HepG2 (cell line): ENCODE data around the gene SKP1. TPM values are rescaled to one million over a fixed set of nuclear protein-coding genes. Genes with fewer than 3 reads are reported as not detected.

Experiments
- ATAC-seq: fragments of 200-7000 bp; cut with Tn5 transposase; 3 replicates; pipeline ENCODE4 v1.9.1; 2020; ENCODE audit warnings: mild to moderate bottlenecking, moderate library complexity
- BruUV-seq: library from RNA; stranded (reverse); fragments of 400-500 nt; replicated peaks from 2 replicates; lab custom pipeline; 2021; lab: Mats Ljungman, UMichigan
- CTCF ChIA-PET: fragments of 300-600 bp; formaldehyde crosslinking; extraction: SDS; loops from one replicate; lab custom pipeline; 2021; ENCODE audit warnings: low total read pairs, inconsistent platforms, low intra/inter-chr PET ratio; lab: Yijun Ruan, JAX
- POLR2A ChIA-PET: fragments of 350-600 bp; sonication (Branson Sonifier 250); formaldehyde crosslinking; loops from one replicate; lab custom pipeline; 2020; ENCODE audit warnings: antibody characterized with exemption, inconsistent platforms; lab: Yijun Ruan, JAX
- DNase-seq: peaks from one replicate; pipeline ENCODE4 v3.0.0-alpha.2; 2015; ENCODE audit warnings: low spot score
- FAIRE-seq: peaks from 3 replicates; lab custom pipeline; 2011; peaks lifted over from hg19 to GRCh38; lab: Jason Lieb, UNC
- H2AFZ ChIP-seq: one replicate; pipeline ENCODE4 v1.6.1; 2011; ENCODE audit warnings: low read length, inconsistent platforms
- H3K27ac ChIP-seq: fragments of 300-600 bp; 3 replicates; pipeline ENCODE4 v1.8.0; 2011; ENCODE audit warnings: mixed run types, mild to moderate bottlenecking, mixed read lengths, low read length, inconsistent platforms; ENCODE audit not compliant: insufficient read depth; ENCODE audit errors: extremely low read length
- H3K27me3 ChIP-seq, 2 experiments: fragments of 200-600 bp in 1 of 2; 2 replicates in 1 of 2; 3 replicates in 1 of 2; pipeline versions ENCODE4 v1.6.0 to v1.8.0; 2011; ENCODE audit warnings: low read length in 2 of 2, mild to moderate bottlenecking in 2 of 2, moderate library complexity in 2 of 2, inconsistent platforms in 1 of 2; ENCODE audit not compliant: insufficient read depth in 2 of 2, control insufficient read depth in 1 of 2
- H3K36me3 ChIP-seq, 2 experiments: fragments of 200-600 bp in 1 of 2; replicated peaks in 1 of 2; 2 replicates in 1 of 2; 3 replicates in 1 of 2; pipeline versions ENCODE4 v1.5.1 to v1.8.0; 2011; ENCODE audit warnings: low read length in 2 of 2, inconsistent platforms in 1 of 2; ENCODE audit not compliant: insufficient read depth in 2 of 2, control insufficient read depth in 1 of 2
- H3K4me1 ChIP-seq: 2 replicates; pipeline ENCODE4 v1.5.1; 2012; ENCODE audit warnings: low read length, inconsistent platforms; ENCODE audit not compliant: insufficient read depth
- H3K4me2 ChIP-seq: 2 replicates; pipeline ENCODE4 v1.6.0; 2011; ENCODE audit warnings: low read depth, low read length, inconsistent platforms
- H3K4me3 ChIP-seq, 3 experiments: fragments of 200-600 bp in 1 of 3; sonication (generic), shearing (Covaris generic) in 1 of 3; replicated peaks in 1 of 3; 2 replicates each; pipeline ENCODE4 v1.5.1; 2011 to 2016; ENCODE audit warnings: low read length in 3 of 3, inconsistent platforms in 2 of 3, low read depth in 2 of 3, mild to moderate bottlenecking in 2 of 3, control low read depth in 1 of 3, mixed read lengths in 1 of 3; ENCODE audit not compliant: insufficient read depth in 1 of 3
- H3K79me2 ChIP-seq: one replicate; pipeline ENCODE4 v1.6.1; 2011; ENCODE audit warnings: low read length, inconsistent platforms; ENCODE audit not compliant: insufficient read depth
- H3K9ac ChIP-seq: 2 replicates; pipeline ENCODE4 v1.6.0; 2011; ENCODE audit warnings: mild to moderate bottlenecking, low read depth, low read length, inconsistent platforms; ENCODE audit not compliant: insufficient read depth
- H3K9me3 ChIP-seq: 2 replicates; pipeline ENCODE4 v1.5.1; 2012; ENCODE audit warnings: mild to moderate bottlenecking, low read length
- H4K20me1 ChIP-seq: 2 replicates; pipeline ENCODE4 v1.6.0; 2011; ENCODE audit warnings: inconsistent platforms, mild to moderate bottlenecking, low read length, moderate library complexity; ENCODE audit not compliant: insufficient read depth
- AFF4 ChIP-seq: sonication (generic); formaldehyde crosslinking; IDR thresholded peaks from 2 replicates; pipeline ENCODE4 v1.4.0; 2020; ENCODE audit warnings: missing genetic modification reagents
- CEBPG ChIP-seq: IDR thresholded peaks from 2 replicates; pipeline ENCODE4 v1.6.1; 2016
- JARID2 ChIP-seq: sonication (generic); formaldehyde crosslinking; IDR thresholded peaks from 2 replicates; pipeline ENCODE4 v1.8.1; 2023; ENCODE audit warnings: missing genetic modification reagents, inconsistent platforms; ENCODE audit not compliant: insufficient replicate concordance
- NCOR1 ChIP-seq: fragments of 200-600 bp; sonication (generic); IDR thresholded peaks from 2 replicates; pipeline ENCODE4 v1.7.0; 2017; ENCODE audit warnings: antibody characterized with exemption, low read length, borderline replicate concordance
- PATZ1 ChIP-seq: sonication (generic); formaldehyde crosslinking; IDR thresholded peaks from 2 replicates; pipeline ENCODE4 v1.4.0; 2020; ENCODE audit warnings: missing genetic modification reagents
- TEAD3 ChIP-seq: optimal IDR thresholded peaks from 2 replicates; pipeline ENCODE3; 2016; ENCODE audit warnings: borderline replicate concordance
- ZNF572 ChIP-seq: sonication (generic); formaldehyde crosslinking; IDR thresholded peaks from 2 replicates; pipeline ENCODE4 v1.5.1; 2020; ENCODE audit warnings: mild to moderate bottlenecking, missing genetic modification reagents
- ZNF614 ChIP-seq: IDR thresholded peaks from 2 replicates; pipeline ENCODE4 v1.6.1; 2018; ENCODE audit warnings: missing biosample characterization, missing genetic modification reagents, inconsistent platforms, borderline replicate concordance
- WGBS: methylation state at CpG from one replicate; pipeline ENCODE4 v1.1.6; 2017; ENCODE audit warnings: low lambda C conversion rate; 5-methylcytosine and 5-hydroxymethylcytosine counted together
- in situ Hi-C: cut with HindIII; loops from 2 replicates; pipeline ENCODE4 v1.10.0; 2017; ENCODE audit warnings: low pct_unique_long_range_greater_than_20kb; ENCODE audit not compliant: extremely low pct_ligation_motif_present
- intact Hi-C: fragments of 100-400 bp; cut with micrococcal nuclease; formaldehyde crosslinking; loops from one replicate; pipeline ENCODE4 v1.10.0; 2022; ENCODE audit not compliant: unreplicated experiment
- polyA plus RNA-seq, 8 experiments: library from polyadenylated mRNA; depleted of rRNA in 3 of 8; stranded (reverse) in 7 of 8; unstranded in 1 of 8; fragments of >200 nt; fragmentation: Illumina TruSeq in 4 of 8; extraction: Trizol in 4 of 8; gene quantifications; 2 replicates each; pipeline versions ENCODE4 v1.2.1 to v1.2.3, GENCODE V29; 2011 to 2016; ENCODE audit warnings: low read depth in 4 of 8, missing spikeins in 1 of 8, mixed read lengths in 1 of 8; ENCODE audit not compliant: insufficient read depth in 1 of 8
- total RNA-seq, 5 experiments: library from RNA; depleted of rRNA; stranded (reverse); fragments of >200 nt; fragmentation: Illumina TruSeq; extraction: Trizol; gene quantifications; 2 replicates each; pipeline ENCODE4 v1.2.3, GENCODE V29; 2016; ENCODE audit warnings: low read depth in 1 of 5
- TF ChIP-seq, protein P1 (sequence below), 2 experiments: fragments of 450-650 bp in 1 of 2; sonication (generic) in 1 of 2; formaldehyde crosslinking; IDR thresholded peaks; 2 replicates each; pipeline versions ENCODE4 v1.5.0 to v1.8.0; 2020 to 2022; ENCODE audit warnings: mild to moderate bottlenecking in 1 of 2, missing genetic modification reagents in 1 of 2
- TF ChIP-seq, protein P2 (sequence below): sonication (generic); IDR thresholded peaks from 2 replicates; pipeline ENCODE4 v1.6.1; 2016; ENCODE audit warnings: low read depth, borderline replicate concordance

The SKP1 gene
- total and polyA plus RNA-seq, 2 of the 13 experiments (the other 11 are each of a cell fraction or from before 2014, with no cell fraction given), result 134 to 340 TPM

- peak overlapping the region; percentile 19; the same call in 1 of the 2 replicates for H3K4me2 ChIP-seq
- TF ChIP-seq AFF4 (CRISPR knock-in tag) (0 out of 2 replicates have a peak, but pooled peaks have one; percentile 46), ZNF614 (0 out of 2 replicates have a peak, but pooled peaks have one; percentile 49), NCOR1 (peak; percentile 65; the same call in 1 of the 2 replicates), TEAD3 (CRISPR knock-in tag) (peak; percentile 49), JARID2 (CRISPR knock-in tag) (no peak), ZNF572 (CRISPR knock-in tag) (no peak), CEBPG (CRISPR knock-in tag) (peak; percentile 91), PATZ1 (CRISPR knock-in tag) (peak; percentile 24; the same call in 1 of the 2 replicates)
- TF ChIP-seq, protein P1, sequence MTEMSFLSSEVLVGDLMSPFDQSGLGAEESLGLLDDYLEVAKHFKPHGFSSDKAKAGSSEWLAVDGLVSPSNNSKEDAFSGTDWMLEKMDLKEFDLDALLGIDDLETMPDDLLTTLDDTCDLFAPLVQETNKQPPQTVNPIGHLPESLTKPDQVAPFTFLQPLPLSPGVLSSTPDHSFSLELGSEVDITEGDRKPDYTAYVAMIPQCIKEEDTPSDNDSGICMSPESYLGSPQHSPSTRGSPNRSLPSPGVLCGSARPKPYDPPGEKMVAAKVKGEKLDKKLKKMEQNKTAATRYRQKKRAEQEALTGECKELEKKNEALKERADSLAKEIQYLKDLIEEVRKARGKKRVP (CRISPR knock-in tag; IDR thresholded peaks at IDR 0.05), result peak in 1 of 2 experiments; percentile 55; a peak in 1 of 4 replicates
- TF ChIP-seq, protein P2, sequence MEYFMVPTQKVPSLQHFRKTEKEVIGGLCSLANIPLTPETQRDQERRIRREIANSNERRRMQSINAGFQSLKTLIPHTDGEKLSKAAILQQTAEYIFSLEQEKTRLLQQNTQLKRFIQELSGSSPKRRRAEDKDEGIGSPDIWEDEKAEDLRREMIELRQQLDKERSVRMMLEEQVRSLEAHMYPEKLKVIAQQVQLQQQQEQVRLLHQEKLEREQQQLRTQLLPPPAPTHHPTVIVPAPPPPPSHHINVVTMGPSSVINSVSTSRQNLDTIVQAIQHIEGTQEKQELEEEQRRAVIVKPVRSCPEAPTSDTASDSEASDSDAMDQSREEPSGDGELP, result peak; percentile 53; the same call in 1 of the 2 replicates
Observed at GRCh38 chr5:134149571-134150303, 27.0 kb downstream of the SKP1 start.

More at GRCh38 chr5:134149571-134150303, 27.0 kb downstream of the SKP1 start:
- FAIRE-seq (peak; percentile 96), DNase-seq (peak; percentile 94), ATAC-seq (peak; percentile 83)
- ChIA-PET POLR2A (interaction anchor here (0.6 to 2.0 kb wide), 7 partner anchors 9 to 110 kb away, joined by 3 to 9 read pairs (median 5); partner anchors contain the start of gene TCF7), CTCF (interaction anchor here (1.0 kb wide), 1 partner anchor 110 kb away, joined by 3 read pairs; no protein-coding TSS in a partner anchor)
- no peaks in the 10 kb centered on the region for H3K9me3 ChIP-seq
- peaks cover 15% of the 10 kb centered on the region for H3K79me2 ChIP-seq
- H4K20me1 ChIP-seq, result peaks cover 11% of the 10 kb centered on the region
- 19% methylated on average over 4 of the region's 4 CpGs for WGBS
- in situ Hi-C loops, result no loop called here
- H3K4me1 ChIP-seq, result peaks cover 30% of the 10 kb centered on the region
- H3K27ac ChIP-seq, result peak overlapping the region; percentile 64
- H3K27me3 ChIP-seq, result no peaks in the 10 kb centered on the region
- intact Hi-C loops, result no loop called here
- H3K36me3 ChIP-seq, result peaks cover 17 to 68% of the 10 kb centered on the region in 2 experiments
- no peak overlapping the region for H3K9ac ChIP-seq
- no peak overlapping the region for H2AFZ ChIP-seq
- no peak overlapping the region; a peak in 1 of 6 replicates for H3K4me3 ChIP-seq
- BruUV-seq, result no TSS peak
